SK-N-MC (cell line): Measurements from ENCODE around the gene KRT6B.

Experiments used
- EZH2 ChIP-seq: fragments of 200-600 bp; sonication (generic); IDR thresholded peaks from one replicate; pipeline ENCODE4 v1.6.1; 2017; ENCODE audit warnings: antibody characterized with exemption
- POLR2AphosphoS5 ChIP-seq: IDR thresholded peaks from 2 replicates; pipeline ENCODE4 v1.6.1; 2012; ENCODE audit warnings: mild to moderate bottlenecking, low read depth, low read length, borderline replicate concordance

- TF ChIP-seq EZH2 (no peak), POLR2AphosphoS5 (no peak)
Observed at GRCh38 chr12:52401926-52402325, 50.0 kb downstream of the KRT6B start.
